GM18498 (cell line): Measurements from ENCODE around the gene GABRG3.

Source experiments
- ATAC-seq: cut with Tn5 transposase; IDR thresholded peaks from one replicate; pipeline ENCODE4 v1.9.1; 2021; ENCODE audit warnings: mild to moderate bottlenecking, moderate library complexity; ENCODE audit not compliant: unreplicated experiment

GABRG3 gene

GRCh38 chr15:27456807-27457206 is 485.8 kb downstream of the GABRG3 start:
- no peak for ATAC-seq

- no peak for ATAC-seq
Observed at GRCh38 chr15:27457766-27458165, 486.8 kb downstream of the GABRG3 start.

GRCh38 chr15:27458345-27459084 is 487.5 kb downstream of the GABRG3 start:
- ATAC-seq = no peak

GRCh38 chr15:27459836-27460235 is 488.9 kb downstream of the GABRG3 start:
- ATAC-seq = no peak

- no peak for ATAC-seq
Observed at GRCh38 chr15:27461181-27461580, 490.2 kb downstream of the GABRG3 start.

- ATAC-seq = no peak
Observed at GRCh38 chr15:27463525-27464088, 492.6 kb downstream of the GABRG3 start.

- ATAC-seq = no peak
Observed at GRCh38 chr15:27464941-27465612, 494.1 kb downstream of the GABRG3 start.

GRCh38 chr15:27466758-27467157 is 495.8 kb downstream of the GABRG3 start:
- ATAC-seq = no peak

GRCh38 chr15:27468151-27468591 is 497.2 kb downstream of the GABRG3 start:
- ATAC-seq = no peak

GRCh38 chr15:27473845-27474244 is 502.9 kb downstream of the GABRG3 start:
- ATAC-seq = no peak

GRCh38 chr15:27475395-27475794 is 504.4 kb downstream of the GABRG3 start:
- ATAC-seq = no peak

GRCh38 chr15:27479296-27480140 is 508.5 kb downstream of the GABRG3 start:
- ATAC-seq = no peak

GRCh38 chr15:27480141-27480530 is 509.2 kb downstream of the GABRG3 start:
- ATAC-seq = no peak

- no peak for ATAC-seq
Observed at GRCh38 chr15:27480642-27481041, 509.7 kb downstream of the GABRG3 start.

GRCh38 chr15:27481768-27482167 is 510.8 kb downstream of the GABRG3 start:
- ATAC-seq = no peak

- ATAC-seq = no peak
Observed at GRCh38 chr15:27482287-27482686, 511.3 kb downstream of the GABRG3 start.

GRCh38 chr15:27483124-27483523 is 512.1 kb downstream of the GABRG3 start:
- no peak for ATAC-seq

GRCh38 chr15:27485265-27485664 is 514.3 kb downstream of the GABRG3 start:
- no peak for ATAC-seq

- ATAC-seq = no peak
Observed at GRCh38 chr15:27486051-27486450, 515.1 kb downstream of the GABRG3 start.

GRCh38 chr15:27486683-27487647 is 516.0 kb downstream of the GABRG3 start:
- no peak for ATAC-seq
